Esophagus muscularis mucosa (tissue), 4 donors: ENCODE results near the gene B3GLCT. TPM values are rescaled to one million over a fixed set of nuclear protein-coding genes. Genes with fewer than 3 reads are reported as not detected.

ENCODE experiments used
- DNase-seq: peaks from one replicate; pipeline ENCODE4 v3.0.0-alpha.2; 2017; ENCODE audit errors: extremely low spot score
- H3K27ac ChIP-seq, 4 donors: fragments of 200-600 bp; sonication (generic); replicated peaks in 1 of 4; 1 replicate in 3 of 4; 2 replicates in 1 of 4; pipeline ENCODE4 v1.5.1; 2016 to 2019; ENCODE audit warnings: mild to moderate bottlenecking in 1 of 4
- H3K27me3 ChIP-seq, 4 donors: fragments of 200-600 bp; sonication (generic); one replicate each; pipeline versions ENCODE4 v1.5.1 to v1.6.0; 2016 to 2019
- H3K36me3 ChIP-seq, 4 donors: fragments of 200-600 bp; sonication (generic); one replicate each; pipeline ENCODE4 v1.5.1; 2016 to 2019
- H3K4me1 ChIP-seq, 4 donors: fragments of 200-600 bp; sonication (generic); one replicate each; pipeline ENCODE4 v1.5.1; 2016 to 2019
- H3K4me3 ChIP-seq, 4 donors: fragments of 200-600 bp; sonication (generic); 1 replicate in 2 of 4; 2 replicates in 2 of 4; pipeline ENCODE4 v1.5.1; 2016 to 2019; ENCODE audit warnings: mild to moderate bottlenecking in 4 of 4, moderate library complexity in 1 of 4
- H3K9me3 ChIP-seq, 4 donors: fragments of 200-600 bp; sonication (generic); 1 replicate in 3 of 4; 2 replicates in 1 of 4; pipeline ENCODE4 v1.5.1; 2016 to 2019
- CTCF ChIP-seq, 3 experiments: fragments of 200-600 bp in 2 of 3; fragments of 450-650 bp in 1 of 3; sonication (generic) in 2 of 3; IDR thresholded peaks; one replicate each; pipeline ENCODE4 v1.5.1; 2017 to 2019; ENCODE audit warnings: antibody characterized with exemption in 3 of 3, mild to moderate bottlenecking in 2 of 3, moderate library complexity in 1 of 3
- EP300 ChIP-seq: sonication (generic); formaldehyde crosslinking; IDR thresholded peaks from one replicate; pipeline ENCODE4 v1.6.1; 2017; ENCODE audit warnings: antibody characterized with exemption
- POLR2A ChIP-seq: fragments of 450-650 bp; IDR thresholded peaks from one replicate; pipeline ENCODE4 v1.6.1; 2017; ENCODE audit warnings: antibody characterized with exemption, moderate library complexity, mild to moderate bottlenecking, low read depth
- POLR2AphosphoS5 ChIP-seq, 2 donors: sonication (generic); formaldehyde crosslinking; IDR thresholded peaks; one replicate each; pipeline ENCODE4 v1.6.1; 2017; ENCODE audit warnings: antibody characterized with exemption in 2 of 2
- WGBS: methylation state at CpG from one replicate; pipeline ENCODE4 v1.1.5; 2018; 5-methylcytosine and 5-hydroxymethylcytosine counted together
- intact Hi-C: fragments of 100-400 bp; cut with DNase I; formaldehyde crosslinking; loops from one replicate; pipeline ENCODE4 v1.15.1; 2023
- total RNA-seq, 4 donors: library from RNA; depleted of rRNA; stranded (reverse); fragments of >200 nt; gene quantifications; one replicate each; pipeline versions ENCODE4 v1.1.0 to v1.2.1, GENCODE V29; 2016

Gene B3GLCT
- total RNA-seq, 4 donors from 2014 or later = 5.2 to 8.8 (median 5.6) TPM

GRCh38 chr13:31356991-31357390 lies 157.2 kb downstream of the B3GLCT start:
- no peaks in the 10 kb centered on the region for H3K4me1 ChIP-seq
- TF ChIP-seq CTCF (IDR thresholded peaks at IDR 0.05) = no peak
- no peak for TF ChIP-seq EP300
- no peak overlapping the region for H3K27ac ChIP-seq
- no peak for DNase-seq
- H3K36me3 ChIP-seq = no peaks in the 10 kb centered on the region
- no peak overlapping the region for H3K4me3 ChIP-seq
- peaks cover 0 to 8% (median 0%) of the 10 kb centered on the region in 4 donors for H3K9me3 ChIP-seq
- intact Hi-C loops = no loop called here
- peaks cover 0 to 12% (median 0%) of the 10 kb centered on the region in 4 donors for H3K27me3 ChIP-seq
- WGBS = 82% methylated on average over 3 of the region's 3 CpGs

GRCh38 chr13:31357581-31357980 lies 157.8 kb downstream of the B3GLCT start:
- H3K9me3 ChIP-seq = peaks cover 0 to 8% (median 0%) of the 10 kb centered on the region in 4 donors
- H3K27me3 ChIP-seq = peaks cover 0 to 7% (median 0%) of the 10 kb centered on the region in 4 donors
- H3K4me3 ChIP-seq = no peak overlapping the region
- no peaks in the 10 kb centered on the region for H3K4me1 ChIP-seq
- H3K36me3 ChIP-seq = no peaks in the 10 kb centered on the region
- DNase-seq = no peak
- 49% methylated on average over 2 of the region's 2 CpGs for WGBS
- H3K27ac ChIP-seq = no peak overlapping the region
- TF ChIP-seq EP300 (no peak), POLR2AphosphoS5 (IDR thresholded peaks at IDR 0.05) (no peak), POLR2A (no peak), CTCF (IDR thresholded peaks at IDR 0.05) (no peak)
- intact Hi-C loops = no loop called here

GRCh38 chr13:31361673-31362072 lies 161.9 kb downstream of the B3GLCT start:
- no peaks in the 10 kb centered on the region for H3K36me3 ChIP-seq
- no peak overlapping the region for H3K27ac ChIP-seq
- TF ChIP-seq POLR2AphosphoS5 (IDR thresholded peaks at IDR 0.05) (no peak), EP300 (no peak), POLR2A (no peak), CTCF (IDR thresholded peaks at IDR 0.05) (no peak)
- no peak for DNase-seq
- no peaks in the 10 kb centered on the region for H3K27me3 ChIP-seq
- no peaks in the 10 kb centered on the region for H3K4me1 ChIP-seq
- H3K4me3 ChIP-seq = no peak overlapping the region
- intact Hi-C loops = no loop called here
- peaks cover 0 to 20% (median 8%) of the 10 kb centered on the region in 4 donors for H3K9me3 ChIP-seq
- 75% methylated on average over 1 of the region's 1 CpG for WGBS

GRCh38 chr13:31365630-31366029 lies 165.9 kb downstream of the B3GLCT start:
- 63% methylated on average over 4 of the region's 4 CpGs for WGBS
- no peak for DNase-seq
- Histone ChIP-seq H3K4me1 (no peaks in the 10 kb centered on the region), H3K27me3 (no peaks in the 10 kb centered on the region), H3K36me3 (no peaks in the 10 kb centered on the region), H3K4me3 (no peak overlapping the region), H3K9me3 (peaks cover 0 to 23% (median 9%) of the 10 kb centered on the region in 4 donors), H3K27ac (no peak overlapping the region)
- no peak for TF ChIP-seq POLR2AphosphoS5 (IDR thresholded peaks at IDR 0.05)
- no peak for TF ChIP-seq EP300
- TF ChIP-seq POLR2A = no peak
- TF ChIP-seq CTCF (IDR thresholded peaks at IDR 0.05) = no peak
- intact Hi-C loops = no loop called here

- H3K27ac ChIP-seq = no peak overlapping the region
- H3K27me3 ChIP-seq = no peaks in the 10 kb centered on the region
- no peak for DNase-seq
- H3K4me3 ChIP-seq = no peak overlapping the region
- H3K4me1 ChIP-seq = no peaks in the 10 kb centered on the region
- 93% methylated on average over 2 of the region's 2 CpGs for WGBS
- no peaks in the 10 kb centered on the region for H3K36me3 ChIP-seq
- TF ChIP-seq CTCF (IDR thresholded peaks at IDR 0.05) (no peak), POLR2AphosphoS5 (IDR thresholded peaks at IDR 0.05) (no peak), POLR2A (no peak)
- intact Hi-C loops = no loop called here
- H3K9me3 ChIP-seq = peaks cover 0 to 23% (median 9%) of the 10 kb centered on the region in 4 donors
These were observed 167.6 kb downstream of the B3GLCT start for GRCh38 chr13:31367410-31367809.
